ENCODE data around the gene SKAP2. TPM values are rescaled to one million over a fixed set of nuclear protein-coding genes. Genes with fewer than 3 reads are reported as not detected.

The SKAP2 gene
- total RNA-seq, 1 donor from 2014 or later, result 12.8 TPM

GRCh38 chr7:26681819-26682418, 182.5 kb downstream of the SKAP2 start:
- intact Hi-C loops (cut with DNase I), result no loop called here
- no peaks in the 10 kb centered on the region for H3K4me1 ChIP-seq
- H3K9me3 ChIP-seq, result no peaks in the 10 kb centered on the region
- no peaks in the 10 kb centered on the region for H3K36me3 ChIP-seq
- TF ChIP-seq CTCF (IDR thresholded peaks at IDR 0.05) (no peak), POLR2AphosphoS5 (IDR thresholded peaks at IDR 0.05; ENCODE audit: insufficient read depth in 1 of 2, low read depth in 1 of 2) (no peak), POLR2A (IDR thresholded peaks at IDR 0.05) (no peak)
- DNase-seq (ENCODE audit: extremely low spot score in 2 of 2), result no peak
- H3K27me3 ChIP-seq, result no peaks in the 10 kb centered on the region
- H3K27ac ChIP-seq, result no peak overlapping the region
- H3K4me3 ChIP-seq, result no peak overlapping the region

- no peaks in the 10 kb centered on the region for H3K9me3 ChIP-seq
- no peaks in the 10 kb centered on the region for H3K27me3 ChIP-seq
- no peaks in the 10 kb centered on the region for H3K36me3 ChIP-seq
- no peaks in the 10 kb centered on the region for H3K4me1 ChIP-seq
- intact Hi-C loops (cut with DNase I), result no loop called here
- no peak overlapping the region for H3K27ac ChIP-seq
- no peak overlapping the region for H3K4me3 ChIP-seq
- no peak for TF ChIP-seq CTCF (IDR thresholded peaks at IDR 0.05)
- TF ChIP-seq POLR2AphosphoS5 (IDR thresholded peaks at IDR 0.05; ENCODE audit: insufficient read depth in 1 of 2, low read depth in 1 of 2), result no peak
- no peak for DNase-seq (ENCODE audit: extremely low spot score in 2 of 2)
Measured at GRCh38 chr7:26680587-26680986, 183.8 kb downstream of the SKAP2 start.

- Histone ChIP-seq H3K27ac (no peak overlapping the region), H3K4me1 (no peaks in the 10 kb centered on the region), H3K9me3 (no peaks in the 10 kb centered on the region), H3K4me3 (no peak overlapping the region), H3K27me3 (no peaks in the 10 kb centered on the region), H3K36me3 (no peaks in the 10 kb centered on the region)
- intact Hi-C loops (cut with DNase I), result no loop called here
- TF ChIP-seq POLR2A (IDR thresholded peaks at IDR 0.05), result no peak
- TF ChIP-seq CTCF (IDR thresholded peaks at IDR 0.05), result no peak
- no peak for TF ChIP-seq POLR2AphosphoS5 (IDR thresholded peaks at IDR 0.05; ENCODE audit: insufficient read depth in 1 of 2, low read depth in 1 of 2)
- no peak for DNase-seq (ENCODE audit: extremely low spot score in 2 of 2)
Measured at GRCh38 chr7:26675143-26675887, 189.1 kb downstream of the SKAP2 start.

- intact Hi-C loops (cut with DNase I), result no loop called here
- Histone ChIP-seq H3K27me3 (no peaks in the 10 kb centered on the region), H3K9me3 (no peaks in the 10 kb centered on the region)
Measured at GRCh38 chr7:26673858-26674257, 190.5 kb downstream of the SKAP2 start.

More at GRCh38 chr7:26673858-26674257, 190.5 kb downstream of the SKAP2 start:
- TF ChIP-seq CTCF (IDR thresholded peaks at IDR 0.05) (no peak), POLR2AphosphoS5 (IDR thresholded peaks at IDR 0.05; ENCODE audit: insufficient read depth in 1 of 2, low read depth in 1 of 2) (no peak), POLR2A (IDR thresholded peaks at IDR 0.05) (no peak)
- no peak overlapping the region for H3K27ac ChIP-seq
- no peaks in the 10 kb centered on the region for H3K36me3 ChIP-seq
- H3K4me1 ChIP-seq, result no peaks in the 10 kb centered on the region
- no peak for DNase-seq (ENCODE audit: extremely low spot score in 2 of 2)
- no peak overlapping the region for H3K4me3 ChIP-seq
